AG10803 (cell line): ENCODE data around the gene ZNF256.

ENCODE experiments used
- DNase-seq: peaks from one replicate; pipeline ENCODE4 v3.0.0; 2010; ENCODE audit warnings: low read depth
- H3K4me3 ChIP-seq: 2 replicates; pipeline ENCODE4 v1.5.1; 2011; ENCODE audit warnings: mild to moderate bottlenecking, low read length, control low read depth
- CTCF ChIP-seq: conservative IDR thresholded peaks from 2 replicates; pipeline ENCODE4 v1.5.1; 2011; ENCODE audit warnings: mild to moderate bottlenecking, low read length, control low read depth, inconsistent platforms

The ZNF256 gene

GRCh38 chr19:57927587-57927986 lies 19.9 kb downstream of the ZNF256 start:
- TF ChIP-seq CTCF, result no peak
- no peak overlapping the region for H3K4me3 ChIP-seq
- no peak for DNase-seq

- peak within 1 kb of the TSS; percentile 84 for H3K4me3 ChIP-seq
- DNase-seq, result peak; percentile 93
- TF ChIP-seq CTCF, result peak; percentile 48
These were observed 31.1 kb downstream of the ZNF256 start, which contains the start of gene ZNF417 for GRCh38 chr19:57916168-57916995. TSS of gene ZNF417 (minus strand) at chr19:57916592. CDS start at chr19:57916411, 181 bp downstream.

GRCh38 chr19:57914531-57914930 lies 33.0 kb downstream of the ZNF256 start:
- TF ChIP-seq CTCF, result no peak

GRCh38 chr19:57907394-57907793 lies 40.1 kb downstream of the ZNF256 start:
- no peak for DNase-seq
- no peak overlapping the region for H3K4me3 ChIP-seq
- TF ChIP-seq CTCF, result no peak

More at GRCh38 chr19:57914531-57914930, 33.0 kb downstream of the ZNF256 start:
- no peak overlapping the region for H3K4me3 ChIP-seq
- no peak for DNase-seq

- H3K4me3 ChIP-seq, result no peak overlapping the region
- no peak for DNase-seq
- TF ChIP-seq CTCF, result no peak
These were observed 42.2 kb downstream of the ZNF256 start for GRCh38 chr19:57905258-57905657.

- H3K4me3 ChIP-seq, result no peak overlapping the region
- DNase-seq, result no peak
- no peak for TF ChIP-seq CTCF
These were observed 43.8 kb downstream of the ZNF256 start for GRCh38 chr19:57903618-57904184.

GRCh38 chr19:57900311-57900710 lies 47.2 kb downstream of the ZNF256 start:
- TF ChIP-seq CTCF, result no peak
- no peak for DNase-seq
- no peak overlapping the region for H3K4me3 ChIP-seq
